Hematopoietic multipotent progenitor cell treated with erythropoietin and hydrocortisone succinate and interleukin-3 and kit ligand, for 15 days (in vitro differentiated cells): ENCODE measurements around the gene DEGS2.
A peak's percentile ranks its signal among the peaks of the same experiment; 100 is the strongest.

Source experiments
- DNase-seq: peaks from one replicate; pipeline ENCODE4 v3.0.0-alpha.2; 2015; ENCODE audit warnings: low spot score

DEGS2 gene

GRCh38 chr14:100132161-100132902, 27.1 kb downstream of the DEGS2 start:
- peak; percentile 73 for DNase-seq

GRCh38 chr14:100131181-100131580, 28.3 kb downstream of the DEGS2 start:
- DNase-seq, result no peak

GRCh38 chr14:100130521-100130920, 28.9 kb downstream of the DEGS2 start:
- no peak for DNase-seq

- DNase-seq, result no peak
Observed at GRCh38 chr14:100129161-100129589, 30.3 kb downstream of the DEGS2 start.

GRCh38 chr14:100128688-100129087, 30.8 kb downstream of the DEGS2 start:
- DNase-seq, result no peak

GRCh38 chr14:100127853-100128455, 31.5 kb downstream of the DEGS2 start:
- DNase-seq, result no peak

- DNase-seq, result no peak
Observed at GRCh38 chr14:100126401-100126800, 33.0 kb downstream of the DEGS2 start.

- no peak for DNase-seq
Observed at GRCh38 chr14:100124551-100125088, 34.8 kb downstream of the DEGS2 start.

GRCh38 chr14:100123618-100124017, 35.8 kb downstream of the DEGS2 start:
- DNase-seq, result no peak

GRCh38 chr14:100122481-100123223, 36.8 kb downstream of the DEGS2 start:
- DNase-seq, result no peak

GRCh38 chr14:100121643-100122480, 37.6 kb downstream of the DEGS2 start:
- DNase-seq, result no peak

GRCh38 chr14:100120522-100121269, 38.7 kb downstream of the DEGS2 start:
- no peak for DNase-seq

GRCh38 chr14:100119251-100119650, 40.2 kb downstream of the DEGS2 start:
- DNase-seq, result no peak

- no peak for DNase-seq
Observed at GRCh38 chr14:100118396-100119011, 40.9 kb downstream of the DEGS2 start.

- DNase-seq, result no peak
Observed at GRCh38 chr14:100117633-100118395, 41.6 kb downstream of the DEGS2 start.

GRCh38 chr14:100117026-100117425, 42.4 kb downstream of the DEGS2 start:
- DNase-seq, result no peak

GRCh38 chr14:100116134-100116533, 43.3 kb downstream of the DEGS2 start:
- DNase-seq, result no peak

GRCh38 chr14:100115726-100116125, 43.7 kb downstream of the DEGS2 start:
- DNase-seq, result no peak

- DNase-seq, result no peak
Observed at GRCh38 chr14:100115236-100115635, 44.2 kb downstream of the DEGS2 start.
